MCF 10A (cell line): ENCODE data around the gene SPATA21. TPM values are rescaled to one million over a fixed set of nuclear protein-coding genes. Genes with fewer than 3 reads are reported as not detected.

Experiments used
- BruUV-seq: library from RNA; stranded (reverse); fragments of 400-500 nt; replicated peaks from 2 replicates; lab custom pipeline; 2021; lab: Mats Ljungman, UMichigan
- CTCF ChIA-PET: fragments of 300-600 bp; sonication (Branson Sonifier 250); formaldehyde crosslinking; extraction: SDS; loops from one replicate; lab custom pipeline; 2021; ENCODE audit warnings: antibody characterized with exemption, inconsistent platforms; lab: Yijun Ruan, JAX
- POLR2A ChIA-PET: fragments of 300-600, 350-650 bp; sonication (Branson Sonifier 250); formaldehyde crosslinking; extraction: SDS; loops from one replicate; lab custom pipeline; 2020; ENCODE audit warnings: antibody characterized with exemption, inconsistent platforms; lab: Yijun Ruan, JAX
- DNase-seq: peaks from one replicate; pipeline ENCODE4 v3.0.0-alpha.2; 2018; ENCODE audit not compliant: unreplicated experiment
- H3K27ac Mint-ChIP-seq: one replicate; pipeline ENCODE4 v1.8.0; 2022; ENCODE audit warnings: mild to moderate bottlenecking, low read depth, mixed read lengths; ENCODE audit not compliant: unreplicated experiment
- H3K27me3 Mint-ChIP-seq: one replicate; pipeline ENCODE4 v1.8.0; 2022; ENCODE audit warnings: mixed read lengths; ENCODE audit not compliant: insufficient read depth, unreplicated experiment
- H3K36me3 Mint-ChIP-seq: one replicate; pipeline ENCODE4 v1.8.0; 2022; ENCODE audit warnings: mild to moderate bottlenecking, moderate library complexity, mixed read lengths; ENCODE audit not compliant: insufficient read depth, unreplicated experiment
- H3K4me1 Mint-ChIP-seq: one replicate; pipeline ENCODE4 v1.8.0; 2022; ENCODE audit warnings: mixed read lengths; ENCODE audit not compliant: insufficient read depth, unreplicated experiment
- H3K4me3 Mint-ChIP-seq: one replicate; pipeline ENCODE4 v1.8.0; 2022; ENCODE audit warnings: mild to moderate bottlenecking, moderate library complexity, mixed read lengths; ENCODE audit not compliant: unreplicated experiment
- H3K9me3 Mint-ChIP-seq: one replicate; pipeline ENCODE4 v1.8.0; 2022; ENCODE audit warnings: mixed read lengths; ENCODE audit not compliant: unreplicated experiment
- intact Hi-C: fragments of 100-400 bp; cut with micrococcal nuclease; formaldehyde crosslinking; loops from 2 replicates; pipeline ENCODE4 v1.14.1; 2022
- total RNA-seq: library from RNA; stranded (reverse); gene quantifications from 2 replicates; pipeline ENCODE4 v1.2.3, GENCODE V29; 2022
- TF ChIP-seq, protein P1 (sequence below): fragments of 200-600 bp; IDR thresholded peaks from one replicate; pipeline ENCODE4 v1.8.0; 2022; ENCODE audit warnings: antibody characterized with exemption, mild to moderate bottlenecking; ENCODE audit not compliant: unreplicated experiment

Gene SPATA21
- total RNA-seq, 1 experiment from 2014 or later, result not detected

DNA sequence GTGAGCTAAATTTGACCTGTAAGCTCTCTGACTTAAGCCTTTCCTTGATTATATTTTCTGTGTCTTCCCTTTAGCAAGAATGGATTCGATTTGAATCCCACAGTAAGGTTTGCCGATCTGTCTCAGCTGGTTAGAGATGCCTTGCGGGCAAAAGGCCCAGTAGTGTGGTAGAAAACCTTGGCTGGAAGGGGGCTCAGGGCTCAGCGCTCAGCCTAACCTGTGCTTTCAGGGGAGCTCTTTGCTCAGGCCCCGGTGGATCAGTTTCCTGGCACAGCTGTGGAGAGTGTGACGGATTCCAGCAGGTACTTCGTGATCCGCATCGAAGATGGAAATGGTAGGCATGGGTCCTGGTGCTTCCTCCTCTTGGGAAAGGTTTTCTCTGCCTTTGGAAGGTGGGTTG is 10.4 kb upstream of the SPATA21 start:
- peaks cover 87% of the 10 kb centered on the region for H3K36me3 Mint-ChIP-seq
- H3K27ac Mint-ChIP-seq, result no peak overlapping the region
- no peak for DNase-seq
- ChIA-PET CTCF (interaction anchor here (0.6 to 1.0 kb wide), 3 partner anchors 53 to 504 kb away, joined by 3 to 4 read pairs (median 3); no protein-coding TSS in a partner anchor), POLR2A (no interaction called here)
- no peaks in the 10 kb centered on the region for H3K27me3 Mint-ChIP-seq
- no TSS peak for BruUV-seq
- intact Hi-C loops, result no loop called here
- H3K4me1 Mint-ChIP-seq, result no peaks in the 10 kb centered on the region
- no peak overlapping the region for H3K4me3 Mint-ChIP-seq
- no peaks in the 10 kb centered on the region for H3K9me3 Mint-ChIP-seq
- TF ChIP-seq, protein P1, sequence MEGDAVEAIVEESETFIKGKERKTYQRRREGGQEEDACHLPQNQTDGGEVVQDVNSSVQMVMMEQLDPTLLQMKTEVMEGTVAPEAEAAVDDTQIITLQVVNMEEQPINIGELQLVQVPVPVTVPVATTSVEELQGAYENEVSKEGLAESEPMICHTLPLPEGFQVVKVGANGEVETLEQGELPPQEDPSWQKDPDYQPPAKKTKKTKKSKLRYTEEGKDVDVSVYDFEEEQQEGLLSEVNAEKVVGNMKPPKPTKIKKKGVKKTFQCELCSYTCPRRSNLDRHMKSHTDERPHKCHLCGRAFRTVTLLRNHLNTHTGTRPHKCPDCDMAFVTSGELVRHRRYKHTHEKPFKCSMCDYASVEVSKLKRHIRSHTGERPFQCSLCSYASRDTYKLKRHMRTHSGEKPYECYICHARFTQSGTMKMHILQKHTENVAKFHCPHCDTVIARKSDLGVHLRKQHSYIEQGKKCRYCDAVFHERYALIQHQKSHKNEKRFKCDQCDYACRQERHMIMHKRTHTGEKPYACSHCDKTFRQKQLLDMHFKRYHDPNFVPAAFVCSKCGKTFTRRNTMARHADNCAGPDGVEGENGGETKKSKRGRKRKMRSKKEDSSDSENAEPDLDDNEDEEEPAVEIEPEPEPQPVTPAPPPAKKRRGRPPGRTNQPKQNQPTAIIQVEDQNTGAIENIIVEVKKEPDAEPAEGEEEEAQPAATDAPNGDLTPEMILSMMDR, result no peak

DNA sequence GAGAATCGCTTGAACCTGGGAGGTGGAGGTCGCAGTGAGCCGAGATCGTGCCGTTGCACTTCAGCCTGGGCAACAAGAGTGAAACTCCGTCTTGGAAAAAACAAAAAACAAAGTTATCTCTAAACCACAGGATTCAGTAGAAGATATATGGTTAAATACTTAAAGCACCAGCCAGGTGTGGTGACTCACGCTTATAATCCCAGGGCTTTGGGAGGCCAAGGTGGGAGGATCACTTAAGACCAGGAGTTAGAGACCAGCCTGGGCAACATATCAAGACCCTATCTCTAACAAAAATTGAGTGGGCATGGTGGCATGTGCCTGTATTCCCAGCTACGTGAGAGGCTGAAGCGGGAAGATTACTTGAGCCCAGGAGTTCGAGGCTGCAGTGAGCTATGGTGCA is 8.9 kb upstream of the SPATA21 start:
- ChIA-PET CTCF (interaction anchor here (0.5 kb wide), 1 partner anchor 18 kb away, joined by 4 read pairs; no protein-coding TSS in a partner anchor), POLR2A (no interaction called here)
- no peaks in the 10 kb centered on the region for H3K4me1 Mint-ChIP-seq
- no peak for DNase-seq
- no peak overlapping the region for H3K27ac Mint-ChIP-seq
- H3K36me3 Mint-ChIP-seq, result peaks cover 76% of the 10 kb centered on the region
- intact Hi-C loops, result no loop called here
- no peak overlapping the region for H3K4me3 Mint-ChIP-seq
- no peaks in the 10 kb centered on the region for H3K9me3 Mint-ChIP-seq
- H3K27me3 Mint-ChIP-seq, result no peaks in the 10 kb centered on the region
- BruUV-seq, result no TSS peak
- TF ChIP-seq, protein P1, result no peak

DNA sequence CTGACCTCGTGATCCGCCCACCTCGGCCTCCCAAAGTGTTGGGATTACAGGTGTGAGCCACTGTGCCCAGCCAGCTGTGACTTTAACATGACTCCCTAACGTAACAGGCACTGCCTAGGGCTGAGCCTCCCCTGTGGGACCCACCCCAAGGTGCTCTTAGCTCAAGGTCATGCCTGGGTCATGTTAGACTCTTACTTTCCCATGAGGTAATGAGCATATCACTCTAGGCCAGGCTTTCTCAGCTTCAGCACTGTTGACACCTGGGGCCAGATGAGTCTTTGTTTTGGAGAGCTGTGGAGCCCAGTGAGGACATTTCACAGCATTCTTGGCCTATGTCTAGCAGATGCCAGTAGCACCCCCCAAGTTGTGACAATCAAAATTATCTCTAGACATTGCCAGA is 7.8 kb upstream of the SPATA21 start:
- no TSS peak for BruUV-seq
- peaks cover 3% of the 10 kb centered on the region for H3K4me1 Mint-ChIP-seq
- H3K36me3 Mint-ChIP-seq, result peaks cover 66% of the 10 kb centered on the region
- no peak overlapping the region for H3K4me3 Mint-ChIP-seq
- TF ChIP-seq, protein P1, result no peak
- no peaks in the 10 kb centered on the region for H3K27me3 Mint-ChIP-seq
- DNase-seq, result no peak
- POLR2A ChIA-PET, result interaction anchor here (0.7 kb wide), 1 partner anchor 653 kb away, joined by 3 read pairs; no protein-coding TSS in a partner anchor
- CTCF ChIA-PET, result interaction anchor here (0.6 kb wide), 1 partner anchor 19 kb away, joined by 3 read pairs; no protein-coding TSS in a partner anchor
- H3K27ac Mint-ChIP-seq, result no peak overlapping the region
- intact Hi-C loops, result no loop called here
- no peaks in the 10 kb centered on the region for H3K9me3 Mint-ChIP-seq

- Mint-ChIP-seq H3K4me1 (peaks cover 6% of the 10 kb centered on the region), H3K27me3 (no peaks in the 10 kb centered on the region), H3K27ac (no peak overlapping the region), H3K36me3 (peaks cover 57% of the 10 kb centered on the region), H3K9me3 (no peaks in the 10 kb centered on the region), H3K4me3 (no peak overlapping the region)
- DNase-seq, result no peak
- CTCF ChIA-PET, result interaction anchor here (0.6 kb wide), 1 partner anchor 18 kb away, joined by 3 read pairs; no protein-coding TSS in a partner anchor
- TF ChIP-seq, protein P1, result no peak
- POLR2A ChIA-PET, result no interaction called here
- intact Hi-C loops, result no loop called here
- BruUV-seq, result no TSS peak
Observed at GRCh38 chr1:16443975-16444770, 6.9 kb upstream of the SPATA21 start.
